ENCODE data around the gene MFSD8.
"Not testable (repeated sequence)": the region's sequence is repeated elsewhere in the genome, so short reads cannot be mapped to it uniquely, and the experiment has no call there.

Gene MFSD8

GRCh38 chr4:127936974-127937373 is 28.0 kb downstream of the MFSD8 start:
- TF ChIP-seq CTCF (conservative IDR thresholded peaks at IDR 0.05; ENCODE audit: control insufficient read depth, insufficient read depth, low read depth, low read length): no peak
- no peak overlapping the region for H3K4me3 ChIP-seq (ENCODE audit: control insufficient read depth, low read depth, low read length)
- DNase-seq (ENCODE audit: low read depth): peak; percentile 14

- DNase-seq (ENCODE audit: low read depth); H3K4me3 ChIP-seq (ENCODE audit: control insufficient read depth, low read depth, low read length): not testable (repeated sequence)
Observed at GRCh38 chr4:127931836-127932235, 33.1 kb downstream of the MFSD8 start.

GRCh38 chr4:127930175-127930574 is 34.8 kb downstream of the MFSD8 start:
- TF ChIP-seq CTCF (conservative IDR thresholded peaks at IDR 0.05; ENCODE audit: control insufficient read depth, insufficient read depth, low read depth, low read length): no peak
- DNase-seq (ENCODE audit: low read depth): no peak
- H3K4me3 ChIP-seq (ENCODE audit: control insufficient read depth, low read depth, low read length): no peak overlapping the region

GRCh38 chr4:127925720-127926119 is 39.3 kb downstream of the MFSD8 start:
- DNase-seq (ENCODE audit: low read depth): not testable (repeated sequence)

GRCh38 chr4:127922226-127922625 is 42.7 kb downstream of the MFSD8 start:
- H3K4me3 ChIP-seq (ENCODE audit: control insufficient read depth, low read depth, low read length): no peak overlapping the region
- no peak for TF ChIP-seq CTCF (conservative IDR thresholded peaks at IDR 0.05; ENCODE audit: control insufficient read depth, insufficient read depth, low read depth, low read length)
- peak; percentile 4 for DNase-seq (ENCODE audit: low read depth)

More at GRCh38 chr4:127925720-127926119, 39.3 kb downstream of the MFSD8 start:
- not testable (repeated sequence) for H3K4me3 ChIP-seq (ENCODE audit: control insufficient read depth, low read depth, low read length)

GRCh38 chr4:127920521-127920920 is 44.5 kb downstream of the MFSD8 start:
- H3K4me3 ChIP-seq (ENCODE audit: control insufficient read depth, low read depth, low read length): no peak overlapping the region
- TF ChIP-seq CTCF (conservative IDR thresholded peaks at IDR 0.05; ENCODE audit: control insufficient read depth, insufficient read depth, low read depth, low read length): no peak
- DNase-seq (ENCODE audit: low read depth): peak; percentile 3

GRCh38 chr4:127917151-127917550 is 47.8 kb downstream of the MFSD8 start:
- no peak for DNase-seq (ENCODE audit: low read depth)
- TF ChIP-seq CTCF (conservative IDR thresholded peaks at IDR 0.05; ENCODE audit: control insufficient read depth, insufficient read depth, low read depth, low read length): no peak
- no peak overlapping the region for H3K4me3 ChIP-seq (ENCODE audit: control insufficient read depth, low read depth, low read length)

- DNase-seq (ENCODE audit: low read depth): no peak
- TF ChIP-seq CTCF (conservative IDR thresholded peaks at IDR 0.05; ENCODE audit: control insufficient read depth, insufficient read depth, low read depth, low read length): no peak
- no peak overlapping the region for H3K4me3 ChIP-seq (ENCODE audit: control insufficient read depth, low read depth, low read length)
Observed at GRCh38 chr4:127916512-127916911, 48.5 kb downstream of the MFSD8 start.
